ENCODE results near the gene PARD6B.
"Not testable (repeated sequence)": the region's sequence is repeated elsewhere in the genome, so short reads cannot be mapped to it uniquely, and the experiment has no call there.

The PARD6B gene

DNA sequence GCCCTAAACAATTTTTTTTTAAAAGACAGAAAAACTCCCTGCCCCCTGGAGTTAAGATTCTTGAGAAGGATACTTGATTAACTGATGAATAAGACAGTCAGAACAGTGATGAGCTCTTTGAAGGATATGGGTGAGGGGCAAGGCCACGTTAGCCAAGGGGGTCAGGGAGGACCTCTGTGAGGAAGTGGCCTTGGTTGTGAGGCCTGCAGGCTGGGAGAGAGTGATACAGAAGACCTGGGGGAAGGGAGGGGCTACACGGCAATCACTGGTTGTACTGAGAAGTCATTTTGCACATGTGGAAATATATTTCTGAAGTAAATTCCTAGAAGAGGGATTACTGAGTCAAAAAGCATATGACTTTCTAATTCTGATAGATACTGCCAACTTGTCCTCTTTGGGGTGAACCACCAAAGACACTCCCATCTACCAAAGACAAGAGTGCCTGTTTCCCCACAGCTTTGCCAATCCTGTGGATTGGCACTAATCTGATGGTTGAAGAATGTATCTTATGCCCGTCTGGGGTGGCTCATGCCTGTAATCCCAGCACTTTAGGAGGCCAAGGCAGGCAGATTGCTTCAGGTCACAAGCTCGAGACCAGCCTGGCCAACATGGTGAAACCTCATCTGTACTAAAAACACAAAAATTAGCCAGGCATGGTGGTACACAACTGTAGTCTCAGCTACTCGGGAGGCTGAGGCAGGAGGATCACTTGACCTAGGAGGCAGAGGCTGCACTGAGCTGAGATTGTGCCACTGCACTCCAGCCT is 41.2 kb downstream of the PARD6B start:
- TF ChIP-seq POLR2A (IDR thresholded peaks at IDR 0.05; ENCODE audit: low read depth, low read length) (no peak), TAF1 (IDR thresholded peaks at IDR 0.05; ENCODE audit: borderline replicate concordance, low read depth, low read length) (no peak), POLR2AphosphoS5 (IDR thresholded peaks at IDR 0.05; ENCODE audit: low read depth, low read length) (no peak)
- FAIRE-seq (no peak), DNase-seq (ENCODE audit: insufficient read length) (no peak)

DNA sequence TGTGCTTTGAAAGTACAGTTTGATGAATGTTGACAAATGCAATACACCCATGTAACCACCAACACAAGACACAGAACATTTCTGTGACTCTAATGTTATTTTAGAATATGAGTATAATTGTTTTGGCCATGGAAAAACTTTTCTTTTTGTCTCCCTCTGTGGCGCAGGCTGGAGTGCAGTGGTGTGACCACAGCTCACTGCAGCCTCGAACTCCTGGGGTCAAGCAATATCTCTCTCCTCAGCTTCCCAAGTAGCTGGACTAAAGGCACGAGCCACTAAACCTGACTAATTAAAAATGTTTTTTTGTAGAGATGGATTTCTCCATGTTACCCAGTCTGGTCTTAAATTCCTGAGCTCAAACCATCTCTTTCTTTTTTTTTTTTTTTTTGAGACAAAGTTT is 43.1 kb downstream of the PARD6B start:
- DNase-seq (ENCODE audit: insufficient read length) (no peak), FAIRE-seq (no peak)
- TF ChIP-seq TAF1 (IDR thresholded peaks at IDR 0.05; ENCODE audit: borderline replicate concordance, low read depth, low read length) = no peak

DNA sequence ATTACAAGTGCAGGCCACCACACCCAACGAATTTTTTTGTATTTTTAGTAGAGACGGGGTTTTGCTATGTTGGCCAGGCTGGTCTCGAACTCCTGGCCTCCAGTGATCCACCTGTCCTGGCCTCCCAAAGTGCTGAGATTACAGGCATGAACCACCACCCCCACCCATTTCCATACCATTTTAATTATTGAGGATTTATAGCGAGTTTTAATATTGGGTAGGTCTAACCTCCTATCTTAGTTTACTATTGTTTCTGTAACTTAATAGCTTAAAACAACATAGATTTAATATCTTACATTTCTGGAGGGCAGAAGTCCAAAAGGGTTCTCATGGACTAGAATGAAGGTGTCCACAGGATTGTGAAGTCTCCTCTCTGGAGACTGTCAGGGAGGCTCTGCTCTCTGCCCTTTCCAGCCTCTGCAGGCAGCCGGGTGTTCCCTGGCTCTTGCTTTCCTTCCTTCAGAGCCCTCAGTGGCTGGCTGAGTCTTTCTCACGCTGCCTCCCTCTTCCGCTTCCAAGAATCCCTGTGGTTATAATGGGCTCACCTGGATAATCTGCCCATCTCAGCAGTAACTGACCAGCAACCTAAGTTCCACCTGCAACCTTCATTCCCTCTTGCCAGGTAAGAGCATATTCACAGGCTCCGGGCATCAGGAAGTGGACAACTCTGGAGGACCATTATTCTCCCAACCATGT is 44.9 kb downstream of the PARD6B start:
- no peak for FAIRE-seq
- TF ChIP-seq POLR2A (IDR thresholded peaks at IDR 0.05; ENCODE audit: low read depth, low read length) (no peak), TAF1 (IDR thresholded peaks at IDR 0.05; ENCODE audit: borderline replicate concordance, low read depth, low read length) (no peak), POLR2AphosphoS5 (IDR thresholded peaks at IDR 0.05; ENCODE audit: low read depth, low read length) (no peak)
- no peak for DNase-seq (ENCODE audit: insufficient read length)

DNA sequence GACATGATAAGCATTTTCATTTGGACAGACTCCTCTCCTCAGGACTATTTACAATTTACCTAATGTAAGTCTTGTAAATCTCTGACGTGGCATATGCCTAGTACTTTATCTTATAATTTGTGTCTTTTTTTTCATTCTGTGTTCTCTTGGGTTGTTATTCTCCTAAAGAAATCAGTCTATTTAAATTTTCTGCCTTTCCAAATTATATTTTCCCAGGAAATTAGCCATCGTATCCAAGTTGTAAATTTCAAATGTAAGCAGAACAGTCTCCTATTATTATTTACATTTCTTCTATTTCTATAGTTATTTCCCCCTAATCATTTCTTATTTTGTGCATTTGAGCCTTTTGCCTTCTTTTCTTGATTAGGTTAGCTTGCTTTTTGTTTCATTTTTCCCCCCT is 46.0 kb downstream of the PARD6B start:
- TF ChIP-seq POLR2AphosphoS5 (IDR thresholded peaks at IDR 0.05; ENCODE audit: low read depth, low read length) (no peak), POLR2A (IDR thresholded peaks at IDR 0.05; ENCODE audit: low read depth, low read length) (no peak), TAF1 (IDR thresholded peaks at IDR 0.05; ENCODE audit: borderline replicate concordance, low read depth, low read length) (no peak)
- DNase-seq (ENCODE audit: insufficient read length) (no peak), FAIRE-seq (no peak)

DNA sequence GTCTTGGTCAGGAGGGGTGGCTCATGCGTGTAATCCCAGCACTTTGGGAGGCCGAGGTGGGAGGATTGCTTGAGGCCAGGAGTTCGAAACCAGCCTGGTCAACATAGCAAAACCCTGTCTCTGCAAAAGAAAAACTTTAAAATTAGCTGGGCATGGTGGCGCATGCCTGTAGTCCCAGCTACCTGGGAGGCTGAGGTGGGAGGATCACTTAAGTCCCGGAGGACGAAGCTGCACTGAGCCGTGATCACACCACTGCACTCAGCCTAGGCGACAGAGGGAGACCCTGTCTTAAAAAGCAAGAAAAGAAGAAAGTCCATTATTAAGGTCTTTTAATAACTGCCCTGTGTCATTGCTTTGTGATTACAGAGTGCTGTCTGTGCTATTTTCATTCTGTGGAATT is 47.6 kb downstream of the PARD6B start:
- not testable (repeated sequence) for DNase-seq (ENCODE audit: insufficient read length); FAIRE-seq

DNA sequence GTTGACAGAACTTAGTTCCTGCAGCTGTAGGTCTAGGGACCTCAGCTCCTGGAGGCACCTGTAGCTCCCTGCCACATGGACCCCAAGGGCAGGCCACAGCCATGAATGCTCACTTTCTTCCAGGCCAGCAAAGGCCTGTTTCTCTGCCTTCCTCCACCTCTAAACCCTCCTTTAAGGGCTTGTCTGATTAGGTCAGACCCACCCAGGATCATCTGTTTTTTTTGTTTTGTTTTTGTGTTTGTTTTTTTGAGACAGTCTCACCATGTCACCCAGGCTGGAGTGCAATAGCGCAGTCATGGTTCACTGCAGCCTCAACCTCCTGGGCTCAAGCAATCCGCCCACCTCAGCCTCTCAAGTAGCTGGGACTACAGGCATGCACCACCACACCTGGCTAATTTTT is 52.0 kb downstream of the PARD6B start:
- FAIRE-seq (no peak), DNase-seq (ENCODE audit: insufficient read length) (no peak)
- no peak for TF ChIP-seq POLR2A (IDR thresholded peaks at IDR 0.05; ENCODE audit: low read depth, low read length)
- TF ChIP-seq TAF1 (IDR thresholded peaks at IDR 0.05; ENCODE audit: borderline replicate concordance, low read depth, low read length) = no peak
- TF ChIP-seq POLR2AphosphoS5 (IDR thresholded peaks at IDR 0.05; ENCODE audit: low read depth, low read length) = no peak

DNA sequence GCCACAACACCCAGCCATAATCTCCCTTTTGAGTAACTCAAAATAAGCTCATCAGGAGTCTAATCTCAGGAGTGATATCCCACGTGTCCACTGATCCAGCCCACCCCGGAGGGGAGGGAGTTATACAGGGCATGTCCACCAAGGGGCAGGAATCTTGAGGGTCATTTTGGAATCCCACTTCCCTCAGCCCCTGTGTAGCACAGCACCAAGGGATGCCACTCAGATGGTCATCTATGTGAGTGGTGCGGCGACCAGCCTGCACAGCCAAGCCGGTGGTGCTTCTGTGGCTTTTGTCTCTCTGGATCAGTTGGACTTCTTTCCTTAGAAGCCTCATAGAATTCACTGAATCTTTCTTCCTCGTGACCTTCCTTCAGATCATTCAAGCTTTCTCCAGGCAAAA is 52.5 kb downstream of the PARD6B start:
- no peak for DNase-seq (ENCODE audit: insufficient read length)
- no peak for FAIRE-seq
- TF ChIP-seq POLR2AphosphoS5 (IDR thresholded peaks at IDR 0.05; ENCODE audit: low read depth, low read length) (no peak), POLR2A (IDR thresholded peaks at IDR 0.05; ENCODE audit: low read depth, low read length) (no peak), TAF1 (IDR thresholded peaks at IDR 0.05; ENCODE audit: borderline replicate concordance, low read depth, low read length) (no peak)

DNA sequence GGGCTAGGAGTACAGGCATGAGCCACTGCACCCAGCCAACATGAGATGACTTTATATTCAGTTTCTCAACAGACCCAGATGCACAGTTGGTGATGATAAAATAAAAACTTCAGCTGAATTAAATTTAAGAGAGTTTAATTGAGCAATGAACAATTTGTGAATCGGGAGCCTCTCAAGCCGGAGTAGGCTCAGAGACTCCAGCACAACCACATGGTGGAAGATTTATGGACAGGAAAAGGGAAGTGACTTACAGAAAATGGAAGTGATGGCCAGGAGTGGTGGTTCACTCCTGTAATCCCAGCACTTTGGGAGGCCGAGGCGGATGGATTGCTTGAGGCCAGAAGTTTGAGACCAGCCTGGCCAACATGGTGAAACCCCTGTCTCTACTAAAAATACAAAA is 53.1 kb downstream of the PARD6B start:
- DNase-seq (ENCODE audit: insufficient read length) (no peak), FAIRE-seq (no peak)
- TF ChIP-seq POLR2AphosphoS5 (IDR thresholded peaks at IDR 0.05; ENCODE audit: low read depth, low read length) (no peak), POLR2A (IDR thresholded peaks at IDR 0.05; ENCODE audit: low read depth, low read length) (no peak), TAF1 (IDR thresholded peaks at IDR 0.05; ENCODE audit: borderline replicate concordance, low read depth, low read length) (no peak)

DNA sequence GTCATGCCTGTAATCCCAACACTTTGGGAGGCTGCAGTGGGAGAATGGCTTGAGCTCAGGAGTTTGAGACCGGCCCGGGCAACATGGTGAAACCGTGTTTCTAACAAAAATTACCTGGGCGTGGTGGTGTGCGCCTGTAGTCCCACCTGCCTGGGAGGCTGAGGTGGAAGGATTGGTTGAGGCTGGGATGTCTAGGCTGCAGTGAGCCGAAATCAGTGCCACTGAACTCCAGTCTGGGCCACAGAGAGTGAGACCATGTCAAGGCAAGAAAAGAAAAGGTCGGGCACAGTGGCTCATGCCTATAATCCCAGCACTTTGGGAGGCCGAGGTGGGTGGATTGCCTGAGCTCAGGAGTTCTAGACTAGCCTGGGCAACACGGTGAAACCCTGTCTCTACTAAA is 55.3 kb downstream of the PARD6B start:
- no peak for FAIRE-seq
- TF ChIP-seq POLR2AphosphoS5 (IDR thresholded peaks at IDR 0.05; ENCODE audit: low read depth, low read length) = no peak
- no peak for TF ChIP-seq POLR2A (IDR thresholded peaks at IDR 0.05; ENCODE audit: low read depth, low read length)
- no peak for TF ChIP-seq TAF1 (IDR thresholded peaks at IDR 0.05; ENCODE audit: borderline replicate concordance, low read depth, low read length)
- DNase-seq (ENCODE audit: insufficient read length) = no peak

DNA sequence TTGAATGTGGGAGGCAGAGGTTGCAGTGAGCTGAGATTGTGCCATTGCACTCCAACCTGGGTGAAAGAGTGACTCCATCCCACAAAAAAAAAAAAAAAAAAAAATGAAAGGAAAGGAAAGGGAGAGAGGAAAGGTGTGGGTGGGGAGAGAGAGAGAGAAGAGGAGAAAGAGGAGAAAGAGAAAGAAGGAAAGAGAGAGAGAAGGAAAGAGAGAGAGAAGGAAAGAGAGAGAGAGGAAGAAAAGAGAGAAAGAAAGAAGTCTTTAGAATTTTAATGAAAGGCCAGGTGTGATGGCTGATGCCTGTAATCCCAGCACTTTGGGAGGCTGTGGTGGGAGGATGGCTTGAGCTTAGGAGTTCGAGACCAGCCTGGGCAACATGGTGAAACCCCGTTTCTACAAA is 55.8 kb downstream of the PARD6B start:
- TF ChIP-seq POLR2AphosphoS5 (IDR thresholded peaks at IDR 0.05; ENCODE audit: low read depth, low read length) (no peak), POLR2A (IDR thresholded peaks at IDR 0.05; ENCODE audit: low read depth, low read length) (no peak), TAF1 (IDR thresholded peaks at IDR 0.05; ENCODE audit: borderline replicate concordance, low read depth, low read length) (no peak)
- FAIRE-seq = no peak
- no peak for DNase-seq (ENCODE audit: insufficient read length)

DNA sequence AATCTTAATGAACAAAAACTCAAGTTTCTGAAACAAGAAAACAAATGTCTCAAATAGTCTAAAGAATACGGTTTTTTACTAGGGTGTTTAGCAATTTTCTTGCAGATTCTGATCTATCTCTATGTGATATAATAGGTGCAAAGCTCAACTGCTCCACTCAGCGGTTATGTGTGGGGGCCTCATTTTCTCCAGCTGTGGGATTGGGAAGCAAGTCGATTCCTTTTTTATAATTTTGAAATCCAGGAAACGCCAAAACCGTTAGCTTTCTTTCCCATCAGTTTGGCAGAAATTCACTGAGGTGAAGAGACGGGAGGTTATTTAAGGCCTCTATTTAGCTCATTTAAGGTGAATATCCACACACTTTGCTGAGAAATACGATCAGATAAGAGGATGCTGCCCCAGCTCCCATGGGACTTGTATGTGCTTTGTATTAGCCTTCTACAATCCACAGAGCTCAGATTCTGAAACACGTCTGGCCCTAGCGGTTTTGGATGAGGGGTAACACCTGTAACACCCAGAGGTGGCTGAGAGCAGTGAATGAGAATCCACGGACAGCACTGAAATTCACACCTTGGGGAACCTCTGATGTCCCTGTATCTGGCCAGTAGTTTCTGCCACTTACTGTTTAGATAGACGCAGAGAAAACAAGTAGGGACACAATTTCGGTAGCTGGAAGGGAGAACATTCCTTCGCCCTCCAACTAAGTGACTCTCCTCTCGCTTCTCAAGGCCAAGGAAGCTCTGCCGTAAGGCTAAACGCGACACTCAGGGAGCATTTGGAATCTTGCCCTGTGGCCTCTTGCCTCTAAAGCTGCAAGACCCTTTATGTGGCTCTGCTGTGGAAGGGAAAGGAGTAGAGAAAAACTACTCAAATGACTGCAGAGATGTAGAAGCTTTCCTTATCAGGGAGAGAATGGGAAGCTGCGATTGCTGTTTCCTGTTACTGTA is 56.9 kb downstream of the PARD6B start:
- DNase-seq (ENCODE audit: insufficient read length) (no peak), FAIRE-seq (no peak)
- TF ChIP-seq TAF1 (IDR thresholded peaks at IDR 0.05; ENCODE audit: borderline replicate concordance, low read depth, low read length) = no peak
- no peak for TF ChIP-seq POLR2A (IDR thresholded peaks at IDR 0.05; ENCODE audit: low read depth, low read length)
- no peak for TF ChIP-seq POLR2AphosphoS5 (IDR thresholded peaks at IDR 0.05; ENCODE audit: low read depth, low read length)

Measured in GM12892 (cell line).